SK-N-DZ (cell line): ENCODE results near the gene TMEM25. TPM values are rescaled to one million over a fixed set of nuclear protein-coding genes. Genes with fewer than 3 reads are reported as not detected.
A peak's percentile ranks its signal among the peaks of the same experiment; 100 is the strongest.
"Not testable (repeated sequence)": the region's sequence is repeated elsewhere in the genome, so short reads cannot be mapped to it uniquely, and the experiment has no call there.

Source experiments
- DNase-seq: peaks from one replicate; pipeline ENCODE4 v3.0.0-alpha.2; 2015; ENCODE audit warnings: low spot score
- polyA plus RNA-seq, 2 experiments: library from polyadenylated mRNA; depleted of rRNA; stranded (reverse); fragments of >200 nt; gene quantifications; 2 replicates each; pipeline ENCODE4 v1.2.3, GENCODE V29; 2014

Gene TMEM25
- 13.9 and 19.4 TPM in 2 replicates for polyA plus RNA-seq (2014; cell fraction: cytosol; rRNA removed)
- polyA plus RNA-seq (2014; cell fraction: nucleus; rRNA removed), result 60.1 and 71.3 TPM in 2 replicates

GRCh38 chr11:118530683-118531596 lies at the start of gene TMEM25:
TMEM25 (plus strand) TSS chr11:118531192; CDS start chr11:118531802, 610 bp downstream.
- peak; percentile 44 for DNase-seq

DNA sequence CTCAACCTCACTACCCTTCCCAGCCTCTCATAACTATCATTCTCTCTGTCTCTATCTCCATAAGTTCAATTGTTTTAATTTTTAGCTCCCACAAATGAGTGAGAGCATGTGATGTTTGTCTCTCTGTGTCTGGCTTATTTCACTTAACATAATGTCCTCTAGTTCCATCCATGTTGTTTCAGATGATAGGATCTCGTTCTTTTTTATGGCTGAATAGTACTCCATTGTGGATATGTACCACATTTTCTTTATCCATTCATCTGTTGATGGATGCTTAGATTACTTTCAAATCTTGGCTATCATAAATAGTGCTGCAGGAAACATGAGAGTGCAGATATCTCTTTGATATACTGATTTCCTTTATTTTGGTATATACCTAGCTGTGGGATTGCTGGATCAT lies 49.8 kb upstream of the TMEM25 start:
- not testable (repeated sequence) for DNase-seq

- no peak for DNase-seq
Observed at GRCh38 chr11:118484405-118484804, 46.6 kb upstream of the TMEM25 start.

GRCh38 chr11:118485273-118485672 lies 45.7 kb upstream of the TMEM25 start:
- no peak for DNase-seq

GRCh38 chr11:118488480-118489109 lies 42.4 kb upstream of the TMEM25 start:
- DNase-seq, result peak; percentile 50

DNA sequence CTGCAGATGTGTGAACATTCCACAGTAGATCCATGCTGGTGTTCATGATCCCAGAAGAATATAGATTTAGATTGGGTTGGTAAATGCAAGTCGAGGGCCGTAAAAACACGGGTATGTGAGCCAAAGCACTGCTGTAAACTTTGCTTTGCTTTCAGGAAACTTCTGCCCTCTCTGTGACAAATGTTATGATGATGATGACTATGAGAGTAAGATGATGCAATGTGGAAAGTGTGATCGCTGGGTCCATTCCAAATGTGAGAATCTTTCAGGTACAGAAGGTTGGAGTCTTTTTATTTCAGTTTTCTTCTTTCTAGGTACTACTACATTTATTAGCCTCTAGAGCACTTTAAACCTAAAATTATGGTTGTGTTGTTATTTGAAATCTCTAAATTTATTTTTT lies 40.0 kb upstream of the TMEM25 start:
- no peak for DNase-seq

- no peak for DNase-seq
Observed at GRCh38 chr11:118497831-118498230, 33.2 kb upstream of the TMEM25 start.

- DNase-seq, result no peak
Observed at GRCh38 chr11:118503216-118503615, 27.8 kb upstream of the TMEM25 start.

DNA sequence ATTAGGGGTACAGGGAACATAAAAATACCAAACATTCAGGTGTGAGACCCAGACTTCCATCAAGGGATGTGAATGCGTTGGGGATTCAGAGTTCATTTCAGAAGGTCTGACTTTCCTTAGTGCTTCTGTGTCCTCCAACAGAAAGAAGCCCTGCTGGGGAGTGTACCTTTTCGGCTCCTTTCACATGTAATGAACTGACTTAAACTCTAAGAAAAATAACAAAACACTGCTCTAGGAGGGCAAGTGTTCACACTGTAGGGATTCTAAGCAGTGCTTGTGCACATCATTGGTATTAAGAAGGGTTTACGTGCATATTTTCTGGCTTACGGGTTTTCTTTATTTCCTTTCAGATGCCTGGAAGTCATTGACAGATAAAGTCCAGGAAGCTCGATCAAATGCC lies 19.4 kb upstream of the TMEM25 start:
- no peak for DNase-seq

- no peak for DNase-seq
Observed at GRCh38 chr11:118514103-118514502, 16.9 kb upstream of the TMEM25 start.

GRCh38 chr11:118519549-118519948 lies 11.4 kb upstream of the TMEM25 start:
- no peak for DNase-seq

DNA sequence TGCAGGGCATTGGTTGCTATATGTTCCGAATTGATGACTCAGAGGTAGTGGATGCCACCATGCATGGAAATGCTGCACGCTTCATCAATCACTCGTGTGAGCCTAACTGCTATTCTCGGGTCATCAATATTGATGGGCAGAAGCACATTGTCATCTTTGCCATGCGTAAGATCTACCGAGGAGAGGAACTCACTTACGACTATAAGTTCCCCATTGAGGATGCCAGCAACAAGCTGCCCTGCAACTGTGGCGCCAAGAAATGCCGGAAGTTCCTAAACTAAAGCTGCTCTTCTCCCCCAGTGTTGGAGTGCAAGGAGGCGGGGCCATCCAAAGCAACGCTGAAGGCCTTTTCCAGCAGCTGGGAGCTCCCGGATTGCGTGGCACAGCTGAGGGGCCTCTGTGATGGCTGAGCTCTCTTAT lies 9.1 kb upstream of the TMEM25 start:
- DNase-seq, result no peak

GRCh38 chr11:118522571-118523072 lies 8.4 kb upstream of the TMEM25 start:
- DNase-seq, result no peak

DNA sequence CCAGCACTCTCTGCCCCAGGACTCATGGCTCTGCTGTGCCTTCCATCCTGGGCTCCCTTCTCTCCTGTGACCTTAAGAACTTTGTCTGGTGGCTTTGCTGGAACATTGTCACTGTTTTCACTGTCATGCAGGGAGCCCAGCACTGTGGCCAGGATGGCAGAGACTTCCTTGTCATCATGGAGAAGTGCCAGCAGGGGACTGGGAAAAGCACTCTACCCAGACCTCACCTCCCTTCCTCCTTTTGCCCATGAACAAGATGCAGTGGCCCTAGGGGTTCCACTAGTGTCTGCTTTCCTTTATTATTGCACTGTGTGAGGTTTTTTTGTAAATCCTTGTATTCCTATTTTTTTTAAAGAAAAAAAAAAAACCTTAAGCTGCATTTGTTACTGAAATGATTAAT lies 6.6 kb upstream of the TMEM25 start:
- DNase-seq, result no peak

- no peak for DNase-seq
Observed at GRCh38 chr11:118524757-118525470, 6.1 kb upstream of the TMEM25 start.

GRCh38 chr11:118526688-118527087 lies 4.3 kb upstream of the TMEM25 start:
- no peak for DNase-seq

- DNase-seq, result no peak
Observed at GRCh38 chr11:118527109-118527508, 3.9 kb upstream of the TMEM25 start, which contains the start of gene TTC36. TTC36 (plus strand) TSS chr11:118527474; CDS start chr11:118527495, 21 bp downstream.

DNA sequence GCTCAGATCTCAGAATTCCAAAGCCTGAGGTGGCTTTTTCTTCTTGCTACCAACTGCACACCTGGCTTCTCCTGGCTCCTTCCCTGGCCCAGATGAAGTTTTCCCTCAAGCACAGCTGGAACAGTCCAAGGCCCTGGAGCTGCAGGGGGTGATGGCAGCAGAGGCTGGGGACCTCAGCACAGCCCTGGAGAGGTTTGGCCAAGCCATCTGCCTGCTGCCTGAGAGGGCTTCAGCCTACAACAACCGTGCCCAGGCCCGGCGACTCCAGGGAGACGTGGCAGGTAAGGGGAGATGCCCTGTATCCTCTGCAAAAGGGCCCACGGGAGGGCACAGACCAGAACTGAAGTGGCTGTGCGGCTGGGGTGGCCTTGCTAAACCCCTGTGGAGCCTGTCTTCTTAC lies 2.5 kb upstream of the TMEM25 start:
- DNase-seq, result no peak

GRCh38 chr11:118529584-118530175 lies 1.3 kb upstream of the TMEM25 start:
- no peak for DNase-seq

DNA sequence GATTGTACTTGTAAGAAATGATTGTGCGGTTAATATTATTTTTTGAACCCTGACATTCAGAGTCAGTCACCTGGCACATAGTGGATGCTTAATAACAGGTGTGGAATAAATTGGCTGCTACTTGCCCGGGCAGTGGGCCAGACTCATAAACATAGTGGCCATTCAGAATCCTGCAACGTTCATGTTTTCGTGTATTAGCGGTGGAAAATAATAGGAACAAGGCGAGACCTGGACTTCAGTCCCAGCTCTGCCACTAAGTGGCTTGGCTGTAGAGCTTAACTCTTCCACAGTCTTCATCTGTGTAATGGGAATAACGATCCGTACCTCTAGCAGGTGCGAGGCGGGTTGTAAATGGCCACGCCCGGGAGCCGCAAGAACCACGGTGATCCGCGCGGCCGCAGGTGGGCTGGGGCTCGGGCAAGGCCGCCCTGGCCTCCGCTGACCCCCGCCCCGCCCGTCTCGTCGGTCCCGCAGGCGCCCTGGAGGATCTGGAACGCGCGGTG lies 761 bp upstream of the TMEM25 start:
- DNase-seq, result no peak

GRCh38 chr11:118531597-118532084 lies 649 bp downstream of the TMEM25 start:
- DNase-seq, result no peak
